Progenitor cell of endocrine pancreas (in vitro differentiated cells): ENCODE results near the gene HBM. TPM values are rescaled to one million over a fixed set of nuclear protein-coding genes. Genes with fewer than 3 reads are reported as not detected.

Experiments used
- DNase-seq: peaks from one replicate; pipeline ENCODE4 v3.0.0; 2021; ENCODE audit warnings: low spot score; ENCODE audit not compliant: unreplicated experiment
- H3K27ac Mint-ChIP-seq: 2 replicates; pipeline ENCODE4 v1.8.0; 2021; ENCODE audit warnings: mild to moderate bottlenecking, moderate library complexity, mixed read lengths
- H3K27me3 Mint-ChIP-seq: 2 replicates; pipeline ENCODE4 v1.8.0; 2021; ENCODE audit warnings: mixed read lengths
- H3K36me3 Mint-ChIP-seq: 2 replicates; pipeline ENCODE4 v1.8.0; 2022; ENCODE audit warnings: mixed read lengths; ENCODE audit not compliant: insufficient read depth
- H3K4me1 Mint-ChIP-seq: 2 replicates; pipeline ENCODE4 v1.8.0; 2021; ENCODE audit warnings: low read depth, mixed read lengths
- H3K4me3 Mint-ChIP-seq: 2 replicates; pipeline ENCODE4 v1.8.0; 2021; ENCODE audit warnings: low read depth, mild to moderate bottlenecking, moderate library complexity, mixed read lengths
- H3K9me3 Mint-ChIP-seq: 2 replicates; pipeline ENCODE4 v1.8.0; 2021; ENCODE audit warnings: low read depth, mixed read lengths
- CTCF ChIP-seq: fragments of 200-600 bp; sonication (generic); IDR thresholded peaks from one replicate; pipeline ENCODE4 v1.5.0; 2021; ENCODE audit warnings: antibody characterized with exemption, mild to moderate bottlenecking; ENCODE audit not compliant: unreplicated experiment
- total RNA-seq: library from RNA; stranded (reverse); gene quantifications from 2 replicates; pipeline ENCODE4 v1.2.1, GENCODE V29; 2021

Gene HBM
- total RNA-seq, 1 donor from 2014 or later = not detected

GRCh38 chr16:142405-142967 is 23.3 kb upstream of the HBM start:
- H3K9me3 Mint-ChIP-seq = no peaks in the 10 kb centered on the region
- TF ChIP-seq CTCF = no peak
- H3K4me3 Mint-ChIP-seq = no peak overlapping the region
- no peak overlapping the region for H3K27ac Mint-ChIP-seq
- no peaks in the 10 kb centered on the region for H3K4me1 Mint-ChIP-seq
- DNase-seq = no peak
- peaks cover 28% of the 10 kb centered on the region for H3K27me3 Mint-ChIP-seq
- no peaks in the 10 kb centered on the region for H3K36me3 Mint-ChIP-seq

DNA sequence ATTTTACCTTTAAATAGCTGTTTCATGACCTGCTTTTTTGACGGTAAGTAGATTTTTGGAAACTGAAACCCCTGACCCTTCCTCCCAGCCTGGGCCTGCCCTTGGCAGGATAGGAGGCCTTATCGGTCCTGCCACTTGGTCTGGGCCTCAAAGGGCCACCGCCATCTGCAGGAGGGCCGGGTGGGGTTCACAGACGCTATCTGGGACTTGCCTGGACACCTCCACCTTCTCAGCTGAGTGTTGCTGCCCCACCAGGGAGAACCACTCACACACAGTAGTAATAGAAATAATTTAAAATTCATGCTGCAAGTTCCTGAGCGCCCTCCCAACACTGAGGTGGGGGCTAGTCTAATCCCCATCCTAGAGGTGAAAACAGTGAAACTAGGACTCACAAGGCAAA is 22.7 kb upstream of the HBM start:
- Mint-ChIP-seq H3K27me3 (peaks cover 28% of the 10 kb centered on the region), H3K9me3 (no peaks in the 10 kb centered on the region), H3K36me3 (no peaks in the 10 kb centered on the region), H3K4me1 (no peaks in the 10 kb centered on the region), H3K27ac (no peak overlapping the region), H3K4me3 (no peak overlapping the region)
- no peak for TF ChIP-seq CTCF
- DNase-seq = no peak

- Mint-ChIP-seq H3K27ac (no peak overlapping the region), H3K27me3 (peaks cover 31% of the 10 kb centered on the region), H3K4me1 (no peaks in the 10 kb centered on the region), H3K9me3 (no peaks in the 10 kb centered on the region), H3K4me3 (no peak overlapping the region), H3K36me3 (no peaks in the 10 kb centered on the region)
- DNase-seq = no peak
- TF ChIP-seq CTCF = no peak
Observed at GRCh38 chr16:143456-143855, 22.3 kb upstream of the HBM start.

DNA sequence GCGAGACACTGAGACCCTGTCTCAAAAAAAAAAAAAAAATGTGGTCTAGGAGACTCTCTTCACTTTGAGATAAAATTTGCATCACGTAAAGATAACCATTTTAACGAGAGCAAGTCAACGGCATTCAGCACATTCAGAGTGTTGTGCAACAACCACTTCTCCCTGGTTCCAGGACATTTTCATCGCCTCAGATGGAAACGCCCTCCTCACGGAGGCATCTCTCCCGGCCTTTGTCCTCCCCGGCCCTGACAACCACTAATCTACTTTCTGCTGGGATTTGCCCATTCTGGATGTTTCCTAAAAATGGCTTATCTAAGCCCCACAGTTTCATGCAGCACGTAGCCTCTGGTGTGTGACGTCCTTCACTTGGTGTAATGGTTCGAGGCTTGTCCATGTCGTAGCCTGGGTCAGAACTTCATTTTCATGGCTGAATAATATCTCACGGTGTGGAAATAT is 21.0 kb upstream of the HBM start:
- no peaks in the 10 kb centered on the region for H3K9me3 Mint-ChIP-seq
- H3K4me3 Mint-ChIP-seq = no peak overlapping the region
- no peaks in the 10 kb centered on the region for H3K4me1 Mint-ChIP-seq
- H3K27ac Mint-ChIP-seq = no peak overlapping the region
- H3K27me3 Mint-ChIP-seq = peaks cover 45% of the 10 kb centered on the region
- no peaks in the 10 kb centered on the region for H3K36me3 Mint-ChIP-seq
- no peak for DNase-seq
- TF ChIP-seq CTCF = no peak

DNA sequence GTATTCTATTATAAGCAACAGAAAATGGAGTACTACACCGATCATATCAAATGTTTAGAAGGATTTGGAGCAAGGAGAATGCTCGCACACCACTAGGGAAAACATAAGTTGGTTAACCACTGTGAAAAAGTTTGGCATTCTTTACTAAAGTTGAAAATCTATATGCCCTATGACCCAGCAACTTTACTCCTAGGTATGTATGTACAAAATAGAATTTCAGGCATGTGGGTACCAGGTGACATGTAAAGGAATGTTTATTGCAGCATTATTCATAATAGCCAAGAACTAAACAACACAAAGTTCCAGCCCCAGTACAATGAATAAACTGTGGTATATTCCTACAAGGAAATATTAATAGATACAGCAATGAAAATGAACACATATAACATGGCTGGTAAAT is 19.1 kb upstream of the HBM start:
- H3K4me1 Mint-ChIP-seq = no peaks in the 10 kb centered on the region
- peaks cover 52% of the 10 kb centered on the region for H3K27me3 Mint-ChIP-seq
- no peaks in the 10 kb centered on the region for H3K9me3 Mint-ChIP-seq
- no peak overlapping the region for H3K4me3 Mint-ChIP-seq
- DNase-seq = no peak
- no peak overlapping the region for H3K27ac Mint-ChIP-seq
- no peak for TF ChIP-seq CTCF
- no peaks in the 10 kb centered on the region for H3K36me3 Mint-ChIP-seq
